Measurements from ENCODE around the gene GNLY.

GNLY gene

GRCh38 chr2:85675866-85676548 lies 18.2 kb upstream of the GNLY start:
- Histone ChIP-seq H3F3A (ENCODE audit: insufficient read depth) (no peaks in the 10 kb centered on the region), H3K4me3 (ENCODE audit: insufficient read depth, low read length, poor library complexity, severe bottlenecking) (no peak overlapping the region), H4K20me1 (ENCODE audit: low read depth, low read length) (no peaks in the 10 kb centered on the region), H3K9ac (ENCODE audit: low read length) (no peak overlapping the region), H3K9me2 (replicated peaks; ENCODE audit: insufficient read depth, low read length) (no peaks in the 10 kb centered on the region), H3K4me2 (ENCODE audit: low read depth, low read length, poor library complexity, severe bottlenecking) (no peak overlapping the region), H3K27ac (ENCODE audit: low read depth, low read length) (no peak overlapping the region), H3K27me3 (ENCODE audit: low read length) (no peaks in the 10 kb centered on the region), H3K9me3 (ENCODE audit: insufficient read depth, low read length) (no peaks in the 10 kb centered on the region), H2AFZ (ENCODE audit: low read depth, low read length, severe bottlenecking) (no peak overlapping the region), H3K36me3 (ENCODE audit: low read length) (no peaks in the 10 kb centered on the region), H3K79me2 (ENCODE audit: insufficient read depth, low read length) (no peaks in the 10 kb centered on the region)
- no peak for TF ChIP-seq EZH2phosphoT487 (conservative IDR thresholded peaks at IDR 0.05; ENCODE audit: low read length)
- no peak for TF ChIP-seq CTCF (IDR thresholded peaks at IDR 0.05; ENCODE audit: insufficient read depth, low read length, poor library complexity, severe bottlenecking)

GRCh38 chr2:85678377-85678776 lies 15.8 kb upstream of the GNLY start:
- Histone ChIP-seq H3F3A (ENCODE audit: insufficient read depth) (no peaks in the 10 kb centered on the region), H3K36me3 (ENCODE audit: low read length) (no peaks in the 10 kb centered on the region), H3K4me3 (ENCODE audit: insufficient read depth, low read length, poor library complexity, severe bottlenecking) (no peak overlapping the region), H4K20me1 (ENCODE audit: low read depth, low read length) (no peaks in the 10 kb centered on the region), H3K27ac (ENCODE audit: low read depth, low read length) (no peak overlapping the region), H3K4me2 (ENCODE audit: low read depth, low read length, poor library complexity, severe bottlenecking) (no peak overlapping the region), H3K9me3 (ENCODE audit: insufficient read depth, low read length) (no peaks in the 10 kb centered on the region), H3K27me3 (ENCODE audit: low read length) (no peaks in the 10 kb centered on the region), H3K9ac (ENCODE audit: low read length) (no peak overlapping the region), H3K9me2 (replicated peaks; ENCODE audit: insufficient read depth, low read length) (no peaks in the 10 kb centered on the region), H3K79me2 (ENCODE audit: insufficient read depth, low read length) (no peaks in the 10 kb centered on the region), H2AFZ (ENCODE audit: low read depth, low read length, severe bottlenecking) (no peak overlapping the region)
- TF ChIP-seq EZH2phosphoT487 (conservative IDR thresholded peaks at IDR 0.05; ENCODE audit: low read length) (no peak), CTCF (IDR thresholded peaks at IDR 0.05; ENCODE audit: insufficient read depth, low read length, poor library complexity, severe bottlenecking) (no peak)

GRCh38 chr2:85678794-85679672 lies 15.1 kb upstream of the GNLY start:
- no peaks in the 10 kb centered on the region for H3K9me3 ChIP-seq (ENCODE audit: insufficient read depth, low read length)
- H3K27ac ChIP-seq (ENCODE audit: low read depth, low read length) = no peak overlapping the region
- no peaks in the 10 kb centered on the region for H3K36me3 ChIP-seq (ENCODE audit: low read length)
- no peaks in the 10 kb centered on the region for H3F3A ChIP-seq (ENCODE audit: insufficient read depth)
- H3K4me2 ChIP-seq (ENCODE audit: low read depth, low read length, poor library complexity, severe bottlenecking) = no peak overlapping the region
- no peaks in the 10 kb centered on the region for H3K27me3 ChIP-seq (ENCODE audit: low read length)
- no peaks in the 10 kb centered on the region for H3K79me2 ChIP-seq (ENCODE audit: insufficient read depth, low read length)
- TF ChIP-seq EZH2phosphoT487 (conservative IDR thresholded peaks at IDR 0.05; ENCODE audit: low read length) (no peak), CTCF (IDR thresholded peaks at IDR 0.05; ENCODE audit: insufficient read depth, low read length, poor library complexity, severe bottlenecking) (peak; percentile 82)
- H3K9ac ChIP-seq (ENCODE audit: low read length) = no peak overlapping the region
- no peaks in the 10 kb centered on the region for H4K20me1 ChIP-seq (ENCODE audit: low read depth, low read length)
- H3K4me3 ChIP-seq (ENCODE audit: insufficient read depth, low read length, poor library complexity, severe bottlenecking) = no peak overlapping the region
- H3K9me2 ChIP-seq (replicated peaks; ENCODE audit: insufficient read depth, low read length) = no peaks in the 10 kb centered on the region
- H2AFZ ChIP-seq (ENCODE audit: low read depth, low read length, severe bottlenecking) = no peak overlapping the region
